ENCODE results near the gene CYP4F2. TPM values are rescaled to one million over a fixed set of nuclear protein-coding genes. Genes with fewer than 3 reads are reported as not detected.
"Not testable (repeated sequence)": the region's sequence is repeated elsewhere in the genome, so short reads cannot be mapped to it uniquely, and the experiment has no call there.

CYP4F2 gene
- total RNA-seq, 3 donors from 2014 or later, result 1.6 to 9.1 (median 8.6) TPM

GRCh38 chr19:15913384-15913783 is 15.5 kb upstream of the CYP4F2 start:
- H3K4me3 ChIP-seq, result no peak overlapping the region
- DNase-seq (no peak), ATAC-seq (no peak)
- peaks cover 12% of the 10 kb centered on the region for H3K9me3 ChIP-seq
- H3K36me3 ChIP-seq (ENCODE audit: low read depth), result no peaks in the 10 kb centered on the region
- TF ChIP-seq CTCF (IDR thresholded peaks at IDR 0.05), result no peak
- no peaks in the 10 kb centered on the region for H3K4me1 ChIP-seq (ENCODE audit: low read depth)
- intact Hi-C loops (cut with DNase I, micrococcal nuclease), result no loop called here

GRCh38 chr19:15911599-15912235 is 13.8 kb upstream of the CYP4F2 start:
- Histone ChIP-seq H3K36me3 (ENCODE audit: low read depth) (no peaks in the 10 kb centered on the region), H3K4me3 (no peak overlapping the region), H3K9me3 (peaks cover 12% of the 10 kb centered on the region), H3K4me1 (ENCODE audit: low read depth) (no peaks in the 10 kb centered on the region)
- ATAC-seq (no peak), DNase-seq (no peak)
- no peak for TF ChIP-seq CTCF (IDR thresholded peaks at IDR 0.05)
- intact Hi-C loops (cut with DNase I, micrococcal nuclease), result no loop called here

GRCh38 chr19:15905026-15905425 is 7.2 kb upstream of the CYP4F2 start:
- no peak overlapping the region for H3K4me3 ChIP-seq
- ATAC-seq, result no peak
- H3K36me3 ChIP-seq (ENCODE audit: low read depth), result no peaks in the 10 kb centered on the region
- no peak for TF ChIP-seq CTCF (IDR thresholded peaks at IDR 0.05)
- H3K4me1 ChIP-seq (ENCODE audit: low read depth), result no peaks in the 10 kb centered on the region
- no peaks in the 10 kb centered on the region for H3K9me3 ChIP-seq
- DNase-seq, result no peak
- intact Hi-C loops (cut with DNase I, micrococcal nuclease), result no loop called here

- H3K9me3 ChIP-seq; ATAC-seq; intact Hi-C loops (cut with DNase I, micrococcal nuclease); H3K36me3 ChIP-seq (ENCODE audit: low read depth); H3K4me1 ChIP-seq (ENCODE audit: low read depth); H3K4me3 ChIP-seq; DNase-seq: not testable (repeated sequence)
Observed at GRCh38 chr19:15902898-15903297, 5.0 kb upstream of the CYP4F2 start.

- no peak for ATAC-seq
- intact Hi-C loops (cut with DNase I, micrococcal nuclease), result no loop called here
- Histone ChIP-seq H3K4me1 (ENCODE audit: low read depth) (no peaks in the 10 kb centered on the region), H3K4me3 (no peak overlapping the region), H3K9me3 (no peaks in the 10 kb centered on the region), H3K36me3 (ENCODE audit: low read depth) (no peaks in the 10 kb centered on the region)
- TF ChIP-seq CTCF (IDR thresholded peaks at IDR 0.05), result no peak
- DNase-seq, result no peak
Observed at GRCh38 chr19:15902254-15902653, 4.4 kb upstream of the CYP4F2 start.

GRCh38 chr19:15900504-15900903 is 2.6 kb upstream of the CYP4F2 start:
- TF ChIP-seq CTCF (IDR thresholded peaks at IDR 0.05), result no peak
- DNase-seq (no peak), ATAC-seq (no peak)
- Histone ChIP-seq H3K4me1 (ENCODE audit: low read depth) (no peaks in the 10 kb centered on the region), H3K9me3 (no peaks in the 10 kb centered on the region), H3K36me3 (ENCODE audit: low read depth) (no peaks in the 10 kb centered on the region), H3K4me3 (no peak overlapping the region)
- intact Hi-C loops (cut with DNase I, micrococcal nuclease), result no loop called here

GRCh38 chr19:15900032-15900431 is 2.2 kb upstream of the CYP4F2 start:
- H3K4me3 ChIP-seq; H3K4me1 ChIP-seq (ENCODE audit: low read depth); DNase-seq; H3K36me3 ChIP-seq (ENCODE audit: low read depth); ATAC-seq; intact Hi-C loops (cut with DNase I, micrococcal nuclease); H3K9me3 ChIP-seq: not testable (repeated sequence)

- H3K36me3 ChIP-seq (ENCODE audit: low read depth); H3K4me1 ChIP-seq (ENCODE audit: low read depth); ATAC-seq; intact Hi-C loops (cut with DNase I, micrococcal nuclease); H3K4me3 ChIP-seq; H3K9me3 ChIP-seq; DNase-seq: not testable (repeated sequence)
Observed at GRCh38 chr19:15899561-15899960, 1.7 kb upstream of the CYP4F2 start.
